Measurements from ENCODE around the gene CARD11.

CARD11 gene

GRCh38 chr7:2945171-2945570 lies 98.5 kb downstream of the CARD11 start:
- Histone ChIP-seq H3K4me2 (ENCODE audit: low read length) (no peak overlapping the region), H3K4me3 (ENCODE audit: low read depth, low read length) (no peak overlapping the region), H3K9me3 (ENCODE audit: control insufficient read depth, low read length) (no peaks in the 10 kb centered on the region), H3K27me3 (ENCODE audit: control insufficient read depth, insufficient read depth, low read length) (no peaks in the 10 kb centered on the region), H3K79me2 (no peaks in the 10 kb centered on the region), H3K36me3 (ENCODE audit: control insufficient read depth, insufficient read depth, low read length) (no peaks in the 10 kb centered on the region), H2AFZ (no peak overlapping the region), H3K4me1 (no peaks in the 10 kb centered on the region), H3K27ac (no peak overlapping the region), H3K9ac (no peak overlapping the region)
- no peak for TF ChIP-seq CTCF (IDR thresholded peaks at IDR 0.05)

- Histone ChIP-seq H3K27ac (no peak overlapping the region), H3K36me3 (ENCODE audit: control insufficient read depth, insufficient read depth, low read length) (no peaks in the 10 kb centered on the region), H3K4me2 (ENCODE audit: low read length) (no peak overlapping the region), H2AFZ (no peak overlapping the region), H3K4me3 (ENCODE audit: low read depth, low read length) (no peak overlapping the region), H3K27me3 (ENCODE audit: control insufficient read depth, insufficient read depth, low read length) (peaks cover 2% of the 10 kb centered on the region), H3K9ac (no peak overlapping the region), H3K79me2 (no peaks in the 10 kb centered on the region), H3K9me3 (ENCODE audit: control insufficient read depth, low read length) (no peaks in the 10 kb centered on the region), H3K4me1 (no peaks in the 10 kb centered on the region)
- TF ChIP-seq CTCF (IDR thresholded peaks at IDR 0.05) = no peak
These were observed 98.9 kb downstream of the CARD11 start for GRCh38 chr7:2944739-2945138.

- H3K79me2 ChIP-seq = no peaks in the 10 kb centered on the region
- H3K9ac ChIP-seq = no peak overlapping the region
- no peak for TF ChIP-seq CTCF (IDR thresholded peaks at IDR 0.05)
- no peaks in the 10 kb centered on the region for H3K4me1 ChIP-seq
- no peak overlapping the region for H3K4me3 ChIP-seq (ENCODE audit: low read depth, low read length)
- no peak overlapping the region for H2AFZ ChIP-seq
- no peak overlapping the region for H3K4me2 ChIP-seq (ENCODE audit: low read length)
- no peaks in the 10 kb centered on the region for H3K9me3 ChIP-seq (ENCODE audit: control insufficient read depth, low read length)
- peaks cover 2% of the 10 kb centered on the region for H3K27me3 ChIP-seq (ENCODE audit: control insufficient read depth, insufficient read depth, low read length)
- H3K27ac ChIP-seq = no peak overlapping the region
- H3K36me3 ChIP-seq (ENCODE audit: control insufficient read depth, insufficient read depth, low read length) = no peaks in the 10 kb centered on the region
These were observed 99.6 kb downstream of the CARD11 start for GRCh38 chr7:2943851-2944601.

- no peaks in the 10 kb centered on the region for H3K79me2 ChIP-seq
- H3K9ac ChIP-seq = no peak overlapping the region
- no peaks in the 10 kb centered on the region for H3K9me3 ChIP-seq (ENCODE audit: control insufficient read depth, low read length)
- no peak for TF ChIP-seq CTCF (IDR thresholded peaks at IDR 0.05)
- H3K4me3 ChIP-seq (ENCODE audit: low read depth, low read length) = no peak overlapping the region
- H3K4me2 ChIP-seq (ENCODE audit: low read length) = no peak overlapping the region
- peaks cover 2% of the 10 kb centered on the region for H3K27me3 ChIP-seq (ENCODE audit: control insufficient read depth, insufficient read depth, low read length)
- no peak overlapping the region for H3K27ac ChIP-seq
- no peak overlapping the region for H2AFZ ChIP-seq
- no peaks in the 10 kb centered on the region for H3K36me3 ChIP-seq (ENCODE audit: control insufficient read depth, insufficient read depth, low read length)
- H3K4me1 ChIP-seq = no peaks in the 10 kb centered on the region
These were observed 102.3 kb downstream of the CARD11 start for GRCh38 chr7:2941216-2941859.

Measured in parathyroid adenoma (tissue), 2 donors.